Measurements from ENCODE around the gene HEMGN. TPM values are rescaled to one million over a fixed set of nuclear protein-coding genes. Genes with fewer than 3 reads are reported as not detected.

HEMGN gene
- total and polyA plus RNA-seq, 2 of the 8 experiments (the other 6 are each of a cell fraction or from before 2014, with no cell fraction given): not detected

GRCh38 chr9:97978371-97979130 is 40.6 kb upstream of the HEMGN start:
- Histone ChIP-seq H3K56ac (replicated peaks; ENCODE audit: insufficient read length, low read depth, low read length) (no peak overlapping the region), H3K9me3 (ENCODE audit: insufficient read depth in 2 of 2, low read depth in 1 of 2, low read length in 1 of 2) (no peaks in the 10 kb centered on the region), H3K4me1 (replicated peaks in 1 of 4; ENCODE audit: control insufficient read depth in 3 of 4, insufficient read depth in 4 of 4, low read length in 3 of 4) (0 out of 7 replicates have a peak, but pooled peaks cover 0 to 1% (median 0%) of the 10 kb centered on the region in 4 experiments), H3K27me3 (replicated peaks in 1 of 4; ENCODE audit: control insufficient read depth in 3 of 4, extremely low read depth in 1 of 4, insufficient read depth in 3 of 4, low read length in 3 of 4) (peaks cover 38 to 75% (median 50%) of the 10 kb centered on the region in 4 experiments), H4K5ac (ENCODE audit: insufficient read length, low read depth, low read length) (no peak overlapping the region), H4K20me1 (replicated peaks in 1 of 2; ENCODE audit: control insufficient read depth in 1 of 2, insufficient read depth in 2 of 2, low read length in 2 of 2) (peaks cover 6 to 19% of the 10 kb centered on the region in 2 experiments), H4K91ac (replicated peaks; ENCODE audit: insufficient read length, low read length) (no peak overlapping the region), H2BK15ac (ENCODE audit: low read length) (no peak overlapping the region), H2BK120ac (replicated peaks; ENCODE audit: low read depth, low read length) (no peak overlapping the region), H3K4ac (replicated peaks; ENCODE audit: insufficient read length, low read depth, low read length) (no peak overlapping the region), H3K79me2 (ENCODE audit: control insufficient read depth in 1 of 2, insufficient read depth in 2 of 2, low read length in 2 of 2) (no peaks in the 10 kb centered on the region), H3K23me2 (ENCODE audit: low read depth, low read length) (peaks cover 6% of the 10 kb centered on the region; the same call in 1 of the 2 replicates), H3K79me1 (ENCODE audit: low read depth, low read length) (no peaks in the 10 kb centered on the region), H2BK12ac (ENCODE audit: low read depth, low read length) (no peak overlapping the region), H3K36me3 (ENCODE audit: control insufficient read depth in 2 of 4, insufficient read depth in 4 of 4, low read length in 3 of 4) (no peaks in the 10 kb centered on the region), H3K9ac (replicated peaks in 1 of 4; ENCODE audit: extremely low read depth in 1 of 4, low read depth in 3 of 4, low read length in 3 of 4) (no peak overlapping the region), H3K14ac (ENCODE audit: insufficient read length) (no peak overlapping the region), H2BK20ac (ENCODE audit: low read length) (no peak overlapping the region), H3K27ac (ENCODE audit: low read depth, low read length) (no peak overlapping the region), H4K8ac (ENCODE audit: extremely low read depth, insufficient read depth, low read length) (no peak overlapping the region), H2AK5ac (ENCODE audit: low read depth, low read length) (no peak overlapping the region), H3K4me3 (ENCODE audit: extremely low read depth in 1 of 4, insufficient read depth in 2 of 4, low read depth in 3 of 4, low read length in 4 of 4) (no peak overlapping the region), H3K4me2 (ENCODE audit: insufficient read depth in 1 of 2, low read depth in 2 of 2, low read length in 2 of 2) (no peak overlapping the region), H3K18ac (ENCODE audit: extremely low read depth, low read length) (no peak overlapping the region), H2BK5ac (ENCODE audit: low read depth, low read length) (no peak overlapping the region), H3K23ac (ENCODE audit: insufficient read length) (no peak overlapping the region), H2AFZ (ENCODE audit: low read length) (no peak overlapping the region)
- ChIA-PET CTCF (ENCODE audit: partially characterized antibody) (interaction anchor here (0.9 to 1.3 kb wide), 3 partner anchors 8 to 77 kb away, joined by 3 to 4 read pairs (median 3); no protein-coding TSS in a partner anchor), POLR2A (ENCODE audit: partially characterized antibody) (no interaction called here)
- FAIRE-seq (no peak), DNase-seq (ENCODE audit: low read depth in 1 of 2, low spot score in 2 of 2) (no peak)
- WGBS, 2 experiments (ENCODE audit: extremely low coverage in 1 of 2, insufficient coverage in 1 of 2, insufficient read length in 1 of 2, insufficient replicate concordance in 2 of 2, low coverage in 1 of 2, low lambda C conversion rate in 2 of 2, missing lambda C conversion rate in 1 of 2): 72% methylated on average over 3 of the region's 3 CpGs; no CpG with 5 or more reads in 1 of the 2 experiments
- TF ChIP-seq HDAC6 (IDR thresholded peaks at IDR 0.05; ENCODE audit: low read depth, low read length) (no peak), SIRT6 (IDR thresholded peaks at IDR 0.05; ENCODE audit: low read length) (no peak), KDM4A (IDR thresholded peaks at IDR 0.05; ENCODE audit: low read depth, low read length, severe bottlenecking) (no peak), RAD21 (IDR thresholded peaks at IDR 0.05 in 1 of 2, conservative IDR thresholded peaks at IDR 0.05 in 1 of 2; ENCODE audit: low read depth in 2 of 2, low read length in 2 of 2) (no peak), ATF3 (IDR thresholded peaks at IDR 0.05; ENCODE audit: insufficient read depth, low read depth, low read length) (no peak), CREB1 (IDR thresholded peaks at IDR 0.05) (no peak), SIN3A (conservative IDR thresholded peaks at IDR 0.05 in 1 of 2, IDR thresholded peaks at IDR 0.05 in 1 of 2; ENCODE audit: low read depth in 1 of 2, low read length in 2 of 2) (no peak), RBBP5 (IDR thresholded peaks at IDR 0.05; ENCODE audit: borderline replicate concordance, low read depth, low read length) (no peak), BCL11A (IDR thresholded peaks at IDR 0.05; ENCODE audit: low read depth in 2 of 2, low read length in 2 of 2) (no peak), POLR2AphosphoS5 (IDR thresholded peaks at IDR 0.05; ENCODE audit: low read depth, low read length) (no peak)
- TF ChIP-seq, protein P1, sequence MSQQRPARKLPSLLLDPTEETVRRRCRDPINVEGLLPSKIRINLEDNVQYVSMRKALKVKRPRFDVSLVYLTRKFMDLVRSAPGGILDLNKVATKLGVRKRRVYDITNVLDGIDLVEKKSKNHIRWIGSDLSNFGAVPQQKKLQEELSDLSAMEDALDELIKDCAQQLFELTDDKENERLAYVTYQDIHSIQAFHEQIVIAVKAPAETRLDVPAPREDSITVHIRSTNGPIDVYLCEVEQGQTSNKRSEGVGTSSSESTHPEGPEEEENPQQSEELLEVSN (IDR thresholded peaks at IDR 0.05): no peak
